Inflammatory macrophage treated with lipopolysaccharide for 1 hour (primary cell): Measurements from ENCODE around the gene ELF5.

Source experiments
- DNase-seq, 2 donors: peaks; one replicate each; pipeline ENCODE4 v3.0.0-alpha.2; 2020 to 2022

ELF5 gene

DNA sequence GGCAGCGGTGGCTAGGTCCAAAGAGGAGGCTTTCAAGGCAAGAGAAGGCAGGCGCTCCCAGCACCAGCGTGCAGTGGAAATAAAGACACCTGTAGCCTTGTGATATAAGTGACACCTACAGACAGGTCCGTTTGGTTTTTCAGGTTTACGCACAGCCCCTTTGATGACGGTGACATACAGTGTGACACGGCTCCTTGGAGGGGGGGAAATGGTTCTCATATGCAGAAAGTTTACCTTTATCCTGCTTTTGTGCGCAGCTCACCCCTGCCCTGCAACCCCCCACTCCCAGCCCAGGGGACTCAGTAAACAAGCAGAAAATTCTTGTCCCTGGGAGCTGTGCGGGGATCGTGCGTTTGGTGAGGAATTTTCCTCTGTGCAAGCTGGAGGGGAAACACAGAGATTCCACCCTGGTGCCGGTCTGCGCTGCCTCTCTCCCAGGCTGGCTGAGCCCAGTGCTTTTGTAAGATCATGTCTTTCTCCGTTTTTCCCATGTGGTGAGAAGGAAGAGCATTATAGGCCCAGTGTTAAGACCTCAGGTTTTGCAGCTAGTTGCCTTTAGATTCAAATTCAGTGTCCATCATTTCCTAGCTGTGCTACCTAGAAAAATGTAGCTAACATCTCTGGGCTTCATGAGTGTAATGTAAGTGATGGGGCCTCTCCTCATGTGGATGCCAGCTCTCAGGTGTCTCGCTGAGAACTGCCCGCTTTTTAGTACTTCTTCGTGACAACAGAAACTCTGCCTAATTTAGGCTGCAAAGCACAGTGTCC lies at the start of gene ELF5:
ELF5 (minus strand) TSS at position 113 of the 768 bp plus-strand sequence. CDS start 8,045 bp downstream, outside the sequence.
- no peak for DNase-seq

DNA sequence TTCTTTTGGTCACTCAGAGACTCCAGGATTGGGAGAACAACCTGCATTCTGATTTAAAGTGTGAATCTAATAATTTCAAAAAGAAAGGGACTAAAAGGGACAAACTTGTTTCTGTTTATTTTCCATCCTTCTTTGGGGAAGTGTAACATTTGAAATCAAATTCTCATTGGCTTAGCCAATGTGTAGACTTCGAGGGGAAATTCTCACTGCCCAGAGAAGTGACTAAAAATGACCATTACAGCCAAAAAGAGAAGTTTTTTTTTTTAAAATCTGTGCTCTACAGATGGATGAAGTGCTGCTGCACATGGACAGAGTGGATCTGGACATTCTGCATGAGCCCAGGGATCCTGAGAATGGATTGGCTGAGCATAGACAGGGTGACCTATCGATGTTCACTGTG lies 49.4 kb upstream of the ELF5 start:
- peak; percentile 42 to 51 for DNase-seq

DNA sequence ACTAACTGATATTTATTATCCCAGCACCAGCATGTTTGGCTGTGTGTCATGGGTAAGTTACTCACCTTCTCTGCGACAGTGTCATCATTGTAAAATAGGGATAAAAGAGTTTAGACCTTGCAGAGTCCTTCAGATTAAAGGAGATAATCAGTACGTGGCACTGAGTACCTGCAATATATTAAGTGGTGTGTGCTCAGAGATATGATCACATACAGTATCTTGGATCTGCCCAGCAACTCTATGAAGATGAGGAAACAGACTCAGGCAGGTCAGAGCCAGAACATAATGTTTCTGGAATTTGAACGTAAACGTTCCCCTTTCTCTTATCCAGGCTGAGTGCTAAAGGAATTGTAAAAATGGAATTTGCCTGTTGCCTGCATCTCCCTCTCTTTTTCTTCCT lies 46.9 kb upstream of the ELF5 start:
- DNase-seq, result no peak

DNA sequence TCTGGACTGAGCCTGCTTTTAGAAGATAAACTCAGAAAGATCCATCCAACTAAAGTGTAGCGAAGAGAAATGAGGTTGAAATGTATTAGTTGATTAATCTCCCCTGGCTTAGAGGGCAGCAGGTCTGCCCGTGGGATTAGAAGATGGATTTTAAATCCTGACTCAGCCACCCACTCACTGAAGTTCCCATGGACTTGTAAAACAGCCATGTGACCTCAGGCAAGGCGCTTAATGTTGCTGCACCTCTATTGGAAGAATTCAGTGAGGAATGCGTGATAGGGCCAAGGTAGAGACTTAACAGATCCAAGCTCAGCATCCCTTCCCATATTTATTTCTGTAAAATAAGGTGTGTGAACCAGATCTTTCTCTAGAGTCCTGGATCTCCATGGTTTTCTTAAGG lies 45.1 kb upstream of the ELF5 start:
- no peak for DNase-seq

DNA sequence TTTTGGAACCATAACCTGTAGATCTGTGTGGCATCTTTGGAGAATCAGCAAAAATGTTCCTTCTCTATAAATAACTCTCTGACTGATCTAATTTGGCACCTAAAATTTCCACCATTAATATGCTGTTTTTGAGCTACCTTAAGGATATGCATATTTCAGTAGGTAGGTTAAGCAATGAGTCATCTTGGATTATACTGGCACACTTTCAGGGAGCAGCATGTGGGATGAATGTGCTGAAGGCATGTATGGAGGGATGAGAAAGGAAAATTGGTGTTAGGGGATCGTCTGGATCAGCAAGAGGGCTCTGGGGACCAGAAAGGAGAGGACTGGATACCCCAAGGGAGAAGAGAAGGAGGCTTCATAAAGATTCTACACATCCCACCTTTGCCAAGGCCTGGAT lies 44.6 kb upstream of the ELF5 start:
- no peak for DNase-seq

DNA sequence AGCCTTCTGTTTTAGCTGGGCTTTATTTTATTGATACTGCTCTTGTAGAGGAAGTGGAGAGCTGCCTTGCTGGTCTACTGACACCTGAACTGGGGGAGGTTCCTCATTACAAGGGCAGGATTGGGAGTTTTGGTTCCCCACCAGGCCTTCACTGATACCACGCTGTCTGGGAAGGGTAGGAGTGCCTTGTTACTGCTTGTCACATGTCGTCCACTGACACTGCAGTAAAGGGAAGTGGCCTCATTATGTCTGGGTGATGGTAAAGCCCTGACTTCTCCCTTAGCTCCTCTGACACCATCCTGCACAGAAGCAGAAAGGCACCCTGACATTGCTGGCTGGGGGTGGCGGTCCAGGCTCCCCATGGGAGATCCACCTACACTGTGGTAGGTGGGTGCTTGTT lies 38.7 kb upstream of the ELF5 start:
- DNase-seq, result peak; percentile 78 to 94

DNA sequence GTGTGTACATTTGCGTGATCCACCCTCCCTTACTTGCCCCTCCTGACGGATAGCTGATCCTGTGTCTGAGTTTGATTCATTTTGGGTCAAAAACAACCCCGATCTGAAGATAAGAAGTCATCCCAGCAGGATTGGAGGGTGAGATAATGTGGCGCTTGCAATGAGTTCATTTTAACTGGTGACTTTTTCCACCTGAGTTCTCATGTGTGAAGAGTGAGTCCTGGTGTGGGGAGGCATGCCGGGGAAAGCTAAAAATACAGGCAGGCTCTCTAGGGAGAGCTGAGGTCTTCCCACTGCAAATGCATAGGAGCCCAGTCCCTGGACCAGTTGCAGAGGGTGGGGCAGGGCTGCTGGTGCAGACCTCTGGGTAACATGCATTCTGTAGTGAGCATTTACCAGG lies 35.7 kb upstream of the ELF5 start:
- DNase-seq, result no peak

DNA sequence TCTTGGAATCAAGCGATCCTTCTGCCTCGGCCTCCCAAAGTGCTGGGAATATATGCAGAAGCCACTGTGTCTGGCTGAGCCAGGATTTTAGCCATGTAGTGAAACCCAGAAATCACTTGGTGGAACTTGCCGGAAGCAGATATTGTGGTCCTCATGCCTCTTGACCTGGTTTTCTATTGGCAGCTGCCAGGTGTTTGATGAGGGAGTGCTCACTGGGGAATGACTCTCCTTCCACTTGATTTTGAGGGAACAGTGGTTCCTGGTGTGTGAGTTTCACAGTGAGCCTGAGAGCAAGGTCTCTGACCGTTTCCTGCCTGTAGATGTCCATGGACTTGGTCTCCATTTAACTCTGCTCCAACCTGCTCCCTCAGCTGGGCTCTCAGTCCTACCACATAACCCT lies 34.7 kb upstream of the ELF5 start:
- no peak for DNase-seq

DNA sequence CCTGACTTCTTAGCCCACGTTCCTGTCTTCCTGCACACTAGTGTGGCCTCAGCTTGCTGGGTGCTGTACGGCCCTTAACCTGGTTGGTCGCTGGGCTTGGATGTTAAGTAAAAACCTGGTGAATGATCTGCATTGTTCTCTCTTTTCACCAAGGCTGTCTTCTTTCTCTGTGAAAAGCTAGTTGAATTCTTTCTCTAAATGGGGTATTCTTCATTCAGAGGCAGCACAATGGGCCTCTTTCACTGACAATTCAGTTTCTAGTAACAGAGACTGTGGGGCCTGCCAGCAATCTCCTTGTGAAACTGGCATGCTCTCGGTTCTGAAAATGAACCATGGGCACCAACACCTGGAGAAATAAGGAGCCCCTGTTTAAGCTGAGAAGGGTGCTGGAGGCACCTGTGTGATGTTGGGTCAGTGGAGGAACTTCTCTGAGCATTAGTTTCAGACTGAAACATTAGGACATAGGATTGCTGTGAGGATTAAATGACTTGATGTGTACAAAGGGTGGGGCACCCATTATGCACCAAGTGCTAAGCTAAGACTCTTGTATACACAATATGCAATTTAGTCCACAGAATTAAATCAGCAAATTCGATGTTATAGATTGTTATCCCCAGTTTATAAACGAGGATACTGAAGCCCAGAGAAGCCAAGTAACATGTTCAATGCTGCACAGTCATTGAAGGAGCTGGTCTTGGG lies 33.1 kb upstream of the ELF5 start:
- no peak for DNase-seq

DNA sequence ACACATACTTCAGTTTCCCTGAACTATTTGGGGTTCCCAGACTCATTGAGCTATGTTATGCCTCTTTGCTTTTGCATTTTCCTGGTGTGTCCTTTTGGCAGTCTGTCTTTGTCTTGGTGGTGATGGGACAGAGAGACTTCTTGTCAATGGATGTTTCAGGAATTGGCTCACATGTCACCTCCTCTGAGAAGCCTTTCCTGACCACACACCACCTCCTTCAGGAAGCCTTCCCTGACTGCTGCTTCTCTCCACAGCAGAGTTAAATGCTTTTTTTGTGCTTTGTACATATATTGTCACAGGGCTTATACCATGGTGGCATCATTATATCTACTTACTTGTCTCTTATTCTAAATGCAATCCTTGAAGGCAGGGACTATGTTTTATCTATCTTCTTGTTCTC lies 28.5 kb upstream of the ELF5 start:
- no peak for DNase-seq

DNA sequence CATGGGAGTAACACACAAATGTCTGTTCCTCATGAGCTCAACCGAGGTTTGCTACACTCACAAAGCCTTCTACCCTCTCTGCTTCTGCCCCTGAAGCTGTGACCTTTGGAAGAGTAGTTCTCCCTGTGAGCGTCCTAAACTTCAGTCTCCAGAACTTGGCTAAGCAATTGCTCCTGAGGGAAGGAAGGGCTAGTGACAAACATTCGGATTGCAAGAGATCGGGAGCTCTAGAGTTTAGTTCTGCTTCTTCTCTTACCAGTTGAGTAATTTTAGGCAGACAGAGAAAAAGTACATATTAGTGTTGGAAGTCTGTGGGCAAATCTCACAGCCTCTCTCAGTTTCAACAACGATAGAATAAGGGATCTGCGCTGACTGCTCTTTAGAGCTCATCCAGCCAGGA lies 27.3 kb upstream of the ELF5 start:
- peak; percentile 38 to 67 for DNase-seq

DNA sequence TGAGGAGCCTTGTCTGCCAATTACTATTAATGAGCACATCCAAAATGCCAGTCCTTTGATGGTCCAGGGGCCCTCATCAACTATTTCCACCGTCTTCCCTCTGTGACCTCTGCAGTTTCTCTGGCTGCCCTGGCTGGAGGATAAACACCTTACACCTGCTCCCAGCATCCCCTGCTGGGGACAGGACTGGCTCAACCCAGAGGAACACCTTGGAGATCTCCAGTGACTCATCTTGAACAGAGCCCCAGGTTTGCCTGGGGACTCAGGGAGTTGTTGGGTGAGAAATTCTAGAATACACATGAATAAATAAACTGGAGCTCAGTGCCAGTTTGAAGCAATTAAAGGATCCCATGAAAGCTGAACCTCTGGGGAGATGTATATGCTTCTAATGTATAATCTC lies 24.0 kb upstream of the ELF5 start:
- no peak for DNase-seq

DNA sequence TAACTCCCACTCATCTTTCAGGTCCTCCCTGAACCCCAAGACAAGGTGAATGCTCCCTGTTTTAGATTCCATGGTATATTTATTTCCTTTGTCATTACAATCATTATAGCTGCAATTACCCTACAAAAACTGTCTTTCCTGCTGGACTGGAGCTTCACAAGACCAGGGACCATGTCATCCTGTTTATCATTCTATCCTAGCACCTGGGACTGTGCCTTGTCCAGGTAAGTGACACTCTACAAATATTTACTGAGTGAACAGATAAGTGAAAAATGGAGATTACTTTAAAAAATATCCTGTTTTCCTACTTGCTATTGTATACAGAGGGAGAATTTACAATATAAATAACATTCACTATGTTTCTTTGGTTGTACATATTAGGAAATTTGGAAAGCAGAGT lies 22.5 kb upstream of the ELF5 start:
- DNase-seq, result no peak

DNA sequence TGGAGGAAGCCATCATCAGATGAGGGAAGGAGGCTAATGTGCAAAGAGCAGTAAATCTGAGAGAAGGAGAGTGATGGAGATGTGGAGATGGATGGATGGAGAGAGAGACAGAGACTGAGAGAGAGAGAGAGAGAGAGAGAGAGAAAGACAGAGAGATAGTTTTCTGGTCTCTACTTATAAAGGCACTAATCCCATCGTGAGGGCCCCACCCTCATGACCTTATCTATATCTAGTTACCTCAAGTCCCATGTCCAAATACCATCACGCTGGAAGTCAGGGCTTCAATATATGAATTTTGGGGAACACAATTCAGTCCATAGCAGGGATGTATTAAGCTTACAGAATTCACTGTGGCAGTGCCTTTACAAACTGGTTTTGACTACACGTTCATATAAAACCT lies 21.2 kb upstream of the ELF5 start:
- no peak for DNase-seq

DNA sequence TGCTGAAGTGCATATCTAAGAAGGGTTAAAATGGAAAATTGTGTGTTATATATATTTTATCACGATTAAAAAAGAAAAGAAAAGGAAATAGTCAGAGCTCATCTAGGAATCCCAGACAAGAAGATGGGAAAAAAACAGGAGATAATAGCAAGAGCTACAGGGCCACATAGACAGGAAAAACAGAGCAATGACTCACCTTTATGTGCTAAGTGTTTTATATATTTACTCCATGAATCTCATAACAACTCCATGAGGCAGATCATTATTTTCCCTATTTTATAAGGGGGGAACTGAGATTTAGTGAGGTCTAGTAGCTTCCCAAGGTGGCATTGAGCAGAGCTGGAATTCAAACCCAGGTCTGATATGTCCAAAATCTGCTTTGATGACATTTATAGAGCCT lies 18.1 kb upstream of the ELF5 start:
- DNase-seq, result no peak

DNA sequence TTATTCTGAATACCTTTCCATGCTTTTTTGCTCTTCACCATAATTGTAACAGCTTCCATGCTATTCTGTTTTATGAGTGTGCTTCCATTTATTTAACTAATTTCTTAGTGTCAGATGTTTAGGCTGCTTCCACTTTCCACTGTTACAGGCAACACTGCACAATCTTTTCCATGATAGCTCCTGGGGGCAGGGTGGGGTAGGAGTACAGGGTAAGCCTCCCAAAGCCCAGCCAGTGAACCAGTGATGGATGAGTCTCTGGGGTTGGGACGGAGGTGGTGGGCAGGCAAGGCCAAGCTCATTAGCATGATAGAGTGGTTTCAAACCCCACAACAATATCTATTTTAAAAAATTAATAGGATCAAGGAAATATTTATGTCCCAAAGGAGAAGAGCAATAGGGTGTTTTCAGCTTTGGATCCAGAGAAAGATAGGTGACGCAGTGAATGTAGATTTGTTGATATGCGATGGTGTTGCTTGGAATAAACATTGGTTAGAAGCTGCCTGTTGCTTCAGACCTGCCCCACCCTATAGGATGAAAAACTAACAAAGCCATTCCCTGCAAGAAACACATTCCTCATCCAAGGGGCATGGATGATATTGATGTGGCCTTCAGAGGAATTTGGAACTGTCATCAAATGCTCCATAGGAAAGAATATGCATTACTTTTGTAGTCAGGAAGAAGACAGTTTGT lies 17.1 kb upstream of the ELF5 start:
- DNase-seq, result no peak

DNA sequence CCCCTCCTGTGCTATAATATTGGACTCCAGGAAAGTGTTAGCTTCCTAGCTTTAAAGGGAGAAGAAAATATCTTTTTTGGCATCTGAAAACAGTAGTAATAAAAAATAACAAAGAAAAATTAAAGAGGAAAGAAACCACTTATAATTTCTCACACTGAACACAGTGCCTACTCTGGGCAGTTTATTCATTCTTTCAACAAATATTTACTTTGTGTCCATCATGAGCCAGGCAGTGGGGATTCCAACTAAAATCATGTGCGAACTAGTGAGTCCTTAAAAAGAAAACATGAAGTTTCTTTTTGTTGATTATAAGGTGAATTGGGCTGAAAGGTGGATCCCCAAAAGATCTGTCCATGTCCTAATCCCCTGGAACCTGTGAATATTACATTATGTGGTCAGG lies 16.0 kb upstream of the ELF5 start:
- DNase-seq, result no peak

DNA sequence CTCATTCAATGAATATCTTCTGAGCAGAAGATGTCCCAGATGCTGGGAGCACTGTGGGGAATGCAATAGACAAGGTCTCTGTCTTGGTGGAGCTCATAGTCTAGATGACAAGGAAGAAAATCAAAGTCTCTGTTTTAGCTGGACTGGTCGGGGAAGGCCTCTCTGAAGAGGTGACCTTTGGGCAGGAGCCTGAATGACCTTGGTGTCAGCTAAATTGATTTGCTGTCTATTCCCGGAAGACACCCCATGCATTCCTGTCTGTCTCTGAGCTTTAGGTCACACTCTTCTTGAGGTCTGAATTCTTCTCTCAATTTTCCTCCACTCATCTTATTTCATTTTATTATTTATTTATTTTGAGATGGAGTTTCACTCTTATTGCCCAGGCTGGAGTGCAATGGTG lies 14.5 kb upstream of the ELF5 start:
- no peak for DNase-seq

DNA sequence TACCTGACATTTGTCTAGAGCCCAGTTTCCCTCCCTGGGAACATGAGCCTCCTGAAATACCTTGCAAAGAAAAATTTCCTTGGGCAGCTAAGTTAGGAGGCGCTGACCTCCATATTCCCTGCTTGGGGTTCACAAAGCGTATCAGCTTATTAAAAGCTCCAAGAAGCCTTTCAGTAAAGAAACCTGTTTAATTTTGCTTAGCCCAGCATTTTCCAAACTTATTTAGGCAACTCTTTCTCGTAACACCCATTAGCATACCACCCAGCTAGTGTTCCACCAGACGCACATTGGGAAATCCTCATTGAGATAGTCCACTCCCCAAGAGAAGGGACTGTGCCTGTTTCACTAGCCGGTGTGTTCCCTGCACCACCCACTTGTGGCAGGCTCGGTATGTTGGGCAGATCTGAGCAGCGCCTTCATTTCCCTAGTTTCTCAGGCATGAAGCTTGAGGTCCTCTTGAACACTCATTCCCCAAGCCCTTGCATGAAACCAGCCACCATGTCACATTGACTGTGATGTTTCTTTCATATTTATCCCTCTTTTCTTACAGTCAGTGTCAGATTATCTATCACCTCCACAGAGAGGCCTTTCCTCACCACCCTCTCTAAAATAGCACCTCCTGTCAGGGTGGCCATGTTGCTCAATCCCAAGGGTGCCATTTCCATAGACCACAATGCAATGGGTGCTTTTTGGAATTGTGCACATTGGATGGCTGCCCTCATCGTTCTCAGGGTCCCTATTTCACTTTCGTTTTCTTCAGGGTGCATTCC lies 12.5 kb upstream of the ELF5 start:
- no peak for DNase-seq

DNA sequence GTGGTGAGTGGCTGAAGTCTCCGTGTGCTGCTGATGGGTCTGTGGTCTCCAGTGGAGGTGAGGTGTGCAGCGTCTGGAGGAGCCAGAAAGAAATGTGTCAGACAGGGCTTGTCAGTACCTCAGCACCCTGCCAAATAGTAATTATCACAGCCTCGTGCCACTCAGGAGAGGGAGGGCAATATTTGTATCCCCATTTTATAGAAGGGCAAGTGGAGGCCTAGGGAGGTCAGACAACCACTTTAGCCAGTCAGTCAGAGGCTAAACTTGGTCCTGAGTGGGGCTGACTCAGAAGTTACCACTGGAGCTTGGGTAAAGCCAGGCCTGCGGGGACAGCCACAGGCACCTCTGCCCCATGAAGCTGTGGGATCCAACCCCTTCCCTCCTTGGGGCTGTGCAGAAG lies 11.5 kb upstream of the ELF5 start:
- DNase-seq, result no peak

DNA sequence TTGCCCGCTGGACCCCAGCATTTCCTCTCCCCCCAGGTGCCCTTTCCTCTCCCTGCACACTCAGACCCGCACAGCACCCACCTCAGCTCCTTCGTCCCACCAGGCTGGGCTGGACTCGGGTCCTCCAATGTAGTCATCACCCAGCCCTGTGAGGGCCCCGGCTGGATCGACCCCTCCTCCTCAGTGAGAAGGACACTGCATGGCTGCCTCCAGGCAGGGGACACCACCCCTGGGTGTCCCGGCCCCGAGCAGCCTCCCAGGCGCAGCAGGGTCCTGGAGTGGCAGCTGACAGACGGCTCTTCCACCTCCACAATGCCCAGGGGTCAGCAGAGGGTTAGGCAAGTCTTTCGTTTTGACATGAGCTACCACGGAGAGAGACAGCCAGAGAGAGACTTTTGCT lies 11.1 kb upstream of the ELF5 start:
- DNase-seq, result no peak

DNA sequence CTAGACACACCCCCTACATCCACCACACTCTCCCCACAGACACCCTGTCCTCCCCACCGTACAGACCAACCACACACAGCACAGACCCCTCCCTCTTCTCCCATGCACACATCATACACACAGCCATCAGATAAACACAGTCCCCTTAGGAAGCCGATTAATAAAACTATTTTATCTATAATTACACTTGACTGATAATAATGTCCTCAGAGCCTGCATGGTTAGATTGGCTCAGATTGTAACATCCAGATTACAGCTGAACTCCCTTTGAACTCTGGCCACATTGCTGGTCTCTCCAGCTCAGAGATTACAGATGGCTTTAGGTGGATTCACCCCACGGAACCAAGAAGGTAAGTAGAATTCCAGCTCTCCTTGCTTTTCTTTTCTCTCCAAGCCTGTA lies 9.5 kb upstream of the ELF5 start:
- no peak for DNase-seq

DNA sequence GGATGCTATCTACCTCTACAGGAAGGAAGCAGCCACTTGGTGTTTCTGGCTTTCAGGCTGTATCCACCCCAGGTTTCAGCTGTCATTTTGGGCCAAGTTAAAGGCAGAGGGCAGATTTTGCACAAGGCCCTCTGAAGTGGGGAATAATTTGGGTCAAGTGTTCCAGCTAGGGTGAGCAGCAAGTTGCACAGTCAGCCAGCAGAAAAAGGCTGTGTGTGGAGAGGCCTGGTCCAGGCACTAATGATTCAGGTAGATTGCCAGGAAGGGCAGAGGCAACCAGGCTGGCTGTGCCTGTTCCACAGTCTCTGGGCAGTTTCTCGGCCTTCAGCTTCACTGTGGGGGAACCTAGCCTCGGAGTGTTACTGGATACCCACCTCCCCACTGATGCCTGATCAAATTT lies 8.6 kb upstream of the ELF5 start:
- DNase-seq, result no peak
